Panc1 (cell line): ENCODE measurements around the gene CCDC32. TPM values are rescaled to one million over a fixed set of nuclear protein-coding genes. Genes with fewer than 3 reads are reported as not detected.

Experiments
- ATAC-seq: fragments of 200-7000 bp; cut with Tn5 transposase; 2 replicates; pipeline ENCODE4 v1.9.1; 2020; ENCODE audit warnings: mild to moderate bottlenecking, moderate library complexity
- BruUV-seq: library from RNA; stranded (reverse); fragments of 400-500 nt; replicated peaks from 2 replicates; lab custom pipeline; 2021; lab: Mats Ljungman, UMichigan
- CTCF ChIA-PET: fragments of 300-600 bp; sonication (Branson Sonifier 250); formaldehyde crosslinking; loops from one replicate; lab custom pipeline; 2022; ENCODE audit warnings: antibody characterized with exemption; lab: Charles Lee
- POLR2A ChIA-PET: fragments of 300-600 bp; sonication (Branson Sonifier 250); formaldehyde crosslinking; loops from one replicate; lab custom pipeline; 2022; ENCODE audit warnings: antibody characterized with exemption; lab: Charles Lee
- DNase-seq: peaks from one replicate; pipeline ENCODE4 v3.0.0-alpha.2; 2010; ENCODE audit warnings: low read depth, low spot score
- H3K27ac ChIP-seq: 2 replicates; pipeline ENCODE4 v1.5.1; 2011; ENCODE audit warnings: mild to moderate bottlenecking, low read length, inconsistent platforms
- H3K27me3 ChIP-seq: fragments of 200-500 bp; sonication (Bioruptor generic); 2 replicates; pipeline ENCODE4 v1.6.0; 2014; ENCODE audit warnings: low read length, inconsistent platforms; ENCODE audit not compliant: control insufficient read depth, insufficient read depth
- H3K36me3 ChIP-seq: fragments of 200-500 bp; sonication (Bioruptor generic); 2 replicates; pipeline ENCODE4 v1.5.1; 2014; ENCODE audit warnings: inconsistent platforms, mild to moderate bottlenecking, low read length, moderate library complexity; ENCODE audit not compliant: control insufficient read depth, insufficient read depth
- H3K4me1 ChIP-seq: 2 replicates; pipeline ENCODE4 v1.5.1; 2011; ENCODE audit warnings: inconsistent platforms, mild to moderate bottlenecking, low read length, moderate library complexity; ENCODE audit not compliant: control insufficient read depth, insufficient read depth
- H3K4me3 ChIP-seq, 2 experiments: 2 replicates each; pipeline ENCODE4 v1.5.1; 2011 to 2012; ENCODE audit warnings: low read depth in 2 of 2, low read length in 2 of 2, mild to moderate bottlenecking in 2 of 2, inconsistent platforms in 1 of 2, moderate library complexity in 1 of 2
- H3K9me3 ChIP-seq: fragments of 200-500 bp; sonication (Bioruptor generic); 2 replicates; pipeline ENCODE4 v1.5.1; 2014; ENCODE audit warnings: low read depth, mild to moderate bottlenecking, inconsistent platforms, low read length, moderate library complexity; ENCODE audit not compliant: control insufficient read depth, insufficient read depth
- POLR2AphosphoS5 ChIP-seq: IDR thresholded peaks from 2 replicates; pipeline ENCODE4 v1.6.1; 2012; ENCODE audit warnings: mild to moderate bottlenecking, low read depth, low read length, moderate library complexity
- SIN3A ChIP-seq: IDR thresholded peaks from 2 replicates; pipeline ENCODE4 v1.6.1; 2012; ENCODE audit warnings: low read depth, mild to moderate bottlenecking, low read length, moderate library complexity, borderline replicate concordance; ENCODE audit not compliant: insufficient read depth
- TCF7L2 ChIP-seq: IDR thresholded peaks from 2 replicates; pipeline ENCODE4 v1.6.1; 2011; ENCODE audit warnings: mild to moderate bottlenecking, low read depth, low read length, inconsistent platforms
- in situ Hi-C: cut with HindIII; loops from 2 replicates; pipeline ENCODE4 v1.10.0; 2016; ENCODE audit warnings: low sequenced_read_pairs, low pct_unique_long_range_greater_than_20kb
- intact Hi-C: fragments of 100-400 bp; cut with micrococcal nuclease; formaldehyde crosslinking; loops from one replicate; pipeline ENCODE4 v1.10.0; 2022; ENCODE audit not compliant: unreplicated experiment
- total RNA-seq: library from RNA; stranded (reverse); gene quantifications from one replicate; pipeline ENCODE4 v1.2.1, GENCODE V29; 2021; ENCODE audit not compliant: unreplicated experiment
- TF ChIP-seq, protein P1 (sequence below): fragments of 450-650 bp; IDR thresholded peaks from 2 replicates; pipeline ENCODE4 v1.5.1; 2017; ENCODE audit warnings: mild to moderate bottlenecking
- TF ChIP-seq, protein P2 (sequence below), 2 experiments: IDR thresholded peaks; 2 replicates each; pipeline ENCODE4 v1.6.1; 2011 to 2012; ENCODE audit warnings: low read depth in 2 of 2, control low read depth in 1 of 2, low read length in 1 of 2, mild to moderate bottlenecking in 1 of 2, moderate library complexity in 1 of 2; ENCODE audit not compliant: insufficient read depth in 1 of 2

CCDC32 gene
- total RNA-seq, 1 experiment from 2014 or later: 29.8 TPM

DNA sequence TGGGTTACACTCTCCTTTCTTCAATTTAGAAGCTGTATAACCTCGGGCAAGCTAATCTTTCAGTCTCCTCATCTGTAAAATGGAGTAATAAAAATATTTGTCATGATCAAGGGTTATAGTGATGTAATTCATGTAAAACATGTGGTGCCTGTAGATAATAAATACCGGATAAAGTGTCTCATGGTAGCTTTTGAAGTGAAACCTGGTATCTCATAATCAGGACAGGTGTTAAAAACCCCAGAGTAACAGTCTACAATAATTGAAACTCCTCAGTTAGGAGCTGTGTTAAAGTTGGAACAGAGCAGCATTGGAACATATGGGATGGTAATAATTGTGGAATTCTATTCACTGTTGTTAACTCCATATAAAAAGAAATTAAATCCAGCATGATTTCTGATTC, 28.3 kb upstream of the CCDC32 start:
- no TSS peak for BruUV-seq
- Histone ChIP-seq H3K4me3 (no peak overlapping the region), H3K9me3 (no peaks in the 10 kb centered on the region), H3K36me3 (peaks cover 3% of the 10 kb centered on the region; the same call in 1 of the 2 replicates), H3K27ac (no peak overlapping the region), H3K27me3 (no peaks in the 10 kb centered on the region), H3K4me1 (peaks cover 28% of the 10 kb centered on the region)
- intact Hi-C loops (no loop called here), in situ Hi-C loops (no loop called here)
- ATAC-seq (no peak), DNase-seq (no peak)
- ChIA-PET POLR2A (no interaction called here), CTCF (no interaction called here)
- TF ChIP-seq TCF7L2: no peak
- TF ChIP-seq, protein P1, sequence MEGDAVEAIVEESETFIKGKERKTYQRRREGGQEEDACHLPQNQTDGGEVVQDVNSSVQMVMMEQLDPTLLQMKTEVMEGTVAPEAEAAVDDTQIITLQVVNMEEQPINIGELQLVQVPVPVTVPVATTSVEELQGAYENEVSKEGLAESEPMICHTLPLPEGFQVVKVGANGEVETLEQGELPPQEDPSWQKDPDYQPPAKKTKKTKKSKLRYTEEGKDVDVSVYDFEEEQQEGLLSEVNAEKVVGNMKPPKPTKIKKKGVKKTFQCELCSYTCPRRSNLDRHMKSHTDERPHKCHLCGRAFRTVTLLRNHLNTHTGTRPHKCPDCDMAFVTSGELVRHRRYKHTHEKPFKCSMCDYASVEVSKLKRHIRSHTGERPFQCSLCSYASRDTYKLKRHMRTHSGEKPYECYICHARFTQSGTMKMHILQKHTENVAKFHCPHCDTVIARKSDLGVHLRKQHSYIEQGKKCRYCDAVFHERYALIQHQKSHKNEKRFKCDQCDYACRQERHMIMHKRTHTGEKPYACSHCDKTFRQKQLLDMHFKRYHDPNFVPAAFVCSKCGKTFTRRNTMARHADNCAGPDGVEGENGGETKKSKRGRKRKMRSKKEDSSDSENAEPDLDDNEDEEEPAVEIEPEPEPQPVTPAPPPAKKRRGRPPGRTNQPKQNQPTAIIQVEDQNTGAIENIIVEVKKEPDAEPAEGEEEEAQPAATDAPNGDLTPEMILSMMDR: no peak
- TF ChIP-seq, protein P2, sequence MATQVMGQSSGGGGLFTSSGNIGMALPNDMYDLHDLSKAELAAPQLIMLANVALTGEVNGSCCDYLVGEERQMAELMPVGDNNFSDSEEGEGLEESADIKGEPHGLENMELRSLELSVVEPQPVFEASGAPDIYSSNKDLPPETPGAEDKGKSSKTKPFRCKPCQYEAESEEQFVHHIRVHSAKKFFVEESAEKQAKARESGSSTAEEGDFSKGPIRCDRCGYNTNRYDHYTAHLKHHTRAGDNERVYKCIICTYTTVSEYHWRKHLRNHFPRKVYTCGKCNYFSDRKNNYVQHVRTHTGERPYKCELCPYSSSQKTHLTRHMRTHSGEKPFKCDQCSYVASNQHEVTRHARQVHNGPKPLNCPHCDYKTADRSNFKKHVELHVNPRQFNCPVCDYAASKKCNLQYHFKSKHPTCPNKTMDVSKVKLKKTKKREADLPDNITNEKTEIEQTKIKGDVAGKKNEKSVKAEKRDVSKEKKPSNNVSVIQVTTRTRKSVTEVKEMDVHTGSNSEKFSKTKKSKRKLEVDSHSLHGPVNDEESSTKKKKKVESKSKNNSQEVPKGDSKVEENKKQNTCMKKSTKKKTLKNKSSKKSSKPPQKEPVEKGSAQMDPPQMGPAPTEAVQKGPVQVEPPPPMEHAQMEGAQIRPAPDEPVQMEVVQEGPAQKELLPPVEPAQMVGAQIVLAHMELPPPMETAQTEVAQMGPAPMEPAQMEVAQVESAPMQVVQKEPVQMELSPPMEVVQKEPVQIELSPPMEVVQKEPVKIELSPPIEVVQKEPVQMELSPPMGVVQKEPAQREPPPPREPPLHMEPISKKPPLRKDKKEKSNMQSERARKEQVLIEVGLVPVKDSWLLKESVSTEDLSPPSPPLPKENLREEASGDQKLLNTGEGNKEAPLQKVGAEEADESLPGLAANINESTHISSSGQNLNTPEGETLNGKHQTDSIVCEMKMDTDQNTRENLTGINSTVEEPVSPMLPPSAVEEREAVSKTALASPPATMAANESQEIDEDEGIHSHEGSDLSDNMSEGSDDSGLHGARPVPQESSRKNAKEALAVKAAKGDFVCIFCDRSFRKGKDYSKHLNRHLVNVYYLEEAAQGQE (IDR thresholded peaks at IDR 0.05; ENCODE audit: insufficient read depth in 1 of 2, low read depth in 2 of 2, low read length in 1 of 2): no peak
- TF ChIP-seq POLR2AphosphoS5: no peak
- TF ChIP-seq SIN3A: no peak

DNA sequence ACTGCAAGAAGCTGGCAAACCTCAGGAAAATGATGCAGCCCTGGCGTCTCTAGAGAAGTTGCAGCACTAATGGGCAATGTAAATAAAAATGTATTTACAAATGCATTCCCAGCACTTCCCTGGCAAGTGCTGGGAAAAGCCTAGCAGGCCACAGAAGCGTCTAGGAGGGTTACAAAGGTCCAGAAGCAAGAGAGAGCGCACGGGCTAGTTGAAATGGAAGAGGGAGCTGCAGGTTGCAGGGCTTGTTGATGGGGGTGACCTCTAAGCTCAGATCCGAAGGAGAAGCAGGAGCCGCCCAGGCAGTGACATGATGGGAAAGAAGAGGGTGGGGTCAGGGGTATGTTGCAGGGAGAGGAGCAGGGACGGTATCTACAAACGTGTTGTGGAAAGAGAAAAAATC, 26.5 kb upstream of the CCDC32 start:
- Histone ChIP-seq H3K36me3 (peaks cover 3% of the 10 kb centered on the region; the same call in 1 of the 2 replicates), H3K4me1 (peaks cover 23% of the 10 kb centered on the region), H3K9me3 (no peaks in the 10 kb centered on the region), H3K4me3 (peak overlapping the region in 1 of 2 experiments; percentile 80; a peak in 2 of 4 replicates), H3K27me3 (no peaks in the 10 kb centered on the region), H3K27ac (no peak overlapping the region; the same call in 1 of the 2 replicates)
- ChIA-PET CTCF (interaction anchor here (0.5 to 0.7 kb wide), 2 partner anchors 39 to 46 kb away, joined by 3 read pairs; no protein-coding TSS in a partner anchor), POLR2A (no interaction called here)
- intact Hi-C loops (no loop called here), in situ Hi-C loops (no loop called here)
- TF ChIP-seq, protein P2 (IDR thresholded peaks at IDR 0.05; ENCODE audit: insufficient read depth in 1 of 2, low read depth in 2 of 2, low read length in 1 of 2): no peak
- TF ChIP-seq, protein P1: no peak
- TF ChIP-seq SIN3A (no peak), POLR2AphosphoS5 (no peak), TCF7L2 (no peak)
- no TSS peak for BruUV-seq
- ATAC-seq: no peak
- DNase-seq: no peak
